HG03039 (cell line): ENCODE results near the gene CCNF.
"Not testable (repeated sequence)": the region's sequence is repeated elsewhere in the genome, so short reads cannot be mapped to it uniquely, and the experiment has no call there.

Source experiments
- ATAC-seq: cut with Tn5 transposase; IDR thresholded peaks from one replicate; pipeline ENCODE4 v1.9.1; 2021; ENCODE audit warnings: mild to moderate bottlenecking, moderate library complexity; ENCODE audit not compliant: unreplicated experiment

Gene CCNF

DNA sequence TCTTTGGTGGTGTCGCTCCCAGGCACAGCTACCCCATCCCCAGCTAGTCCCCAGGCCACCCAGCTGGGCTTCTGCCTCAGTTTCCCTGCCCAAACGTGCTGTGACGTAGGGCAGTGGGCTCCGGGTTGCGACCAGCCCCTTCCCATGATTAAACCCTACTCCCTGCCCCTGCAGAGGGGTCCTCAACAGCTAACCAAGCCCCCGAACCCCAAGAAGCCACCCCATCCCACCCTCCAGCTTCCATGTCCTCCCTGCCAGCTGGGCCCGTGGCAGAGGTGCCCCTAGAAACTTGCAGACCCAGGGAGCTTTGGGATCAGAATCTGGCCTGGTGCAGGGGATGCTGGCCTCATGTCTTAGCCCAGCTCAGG lies 41.0 kb downstream of the CCNF start:
- no peak for ATAC-seq

DNA sequence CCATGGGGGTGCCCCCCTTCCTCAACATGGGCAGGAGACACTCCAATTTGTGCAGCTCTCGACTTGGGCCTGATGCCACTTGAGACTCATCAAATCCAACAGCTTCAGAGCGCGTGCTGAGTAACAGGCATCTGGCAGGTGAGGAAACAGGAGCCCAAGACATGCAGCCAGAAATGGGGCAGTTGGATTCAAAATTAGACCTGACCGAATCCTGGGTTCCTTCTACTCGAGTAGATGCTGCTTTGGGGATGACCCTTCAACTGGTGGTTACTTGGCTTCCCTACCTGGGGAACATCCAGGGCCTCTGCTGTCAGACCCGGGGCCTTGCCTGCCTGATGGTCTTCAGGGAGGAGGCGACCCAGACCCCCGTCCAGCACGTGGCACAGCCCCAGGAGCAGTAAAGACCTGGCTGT lies 41.4 kb downstream of the CCNF start:
- ATAC-seq: no peak

DNA sequence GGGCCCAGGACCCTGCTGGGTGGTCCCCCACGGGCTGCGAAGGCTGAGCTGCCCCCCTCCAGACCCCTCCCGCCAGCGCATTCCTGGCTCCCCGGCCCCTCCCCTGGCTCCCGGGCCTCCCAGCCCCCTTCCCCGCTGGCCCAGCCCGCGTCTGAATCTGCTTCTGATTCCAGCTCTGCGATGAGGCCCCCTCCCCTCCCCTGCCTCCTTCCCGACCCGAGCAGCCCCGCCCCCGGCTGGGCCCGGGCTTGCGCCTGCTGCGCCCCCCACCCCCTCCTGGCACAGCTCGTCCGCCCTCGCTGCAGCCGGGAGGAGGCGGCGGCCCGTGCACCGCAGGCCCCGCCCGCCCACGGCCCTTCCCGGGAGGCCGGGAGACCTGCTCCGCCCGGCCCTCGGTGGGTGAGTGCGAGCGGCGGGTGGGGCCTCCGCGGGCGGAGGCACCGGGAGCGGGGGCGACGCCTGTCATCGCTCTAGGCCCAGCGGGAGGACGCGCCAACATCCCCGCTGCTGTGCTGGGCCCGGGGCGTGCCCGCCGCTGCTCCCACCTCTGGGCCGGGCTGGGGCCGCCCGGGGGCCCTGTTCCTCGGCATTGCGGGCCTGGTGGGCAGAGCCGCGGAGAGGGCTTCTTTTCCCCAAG lies 41.9 kb downstream of the CCNF start, which contains the start of gene NTN3:
Gene NTN3, plus strand, starts transcription at position 282 of the 637 bp plus-strand sequence. CDS start 405 bp downstream, outside the sequence.
- no peak for ATAC-seq

DNA sequence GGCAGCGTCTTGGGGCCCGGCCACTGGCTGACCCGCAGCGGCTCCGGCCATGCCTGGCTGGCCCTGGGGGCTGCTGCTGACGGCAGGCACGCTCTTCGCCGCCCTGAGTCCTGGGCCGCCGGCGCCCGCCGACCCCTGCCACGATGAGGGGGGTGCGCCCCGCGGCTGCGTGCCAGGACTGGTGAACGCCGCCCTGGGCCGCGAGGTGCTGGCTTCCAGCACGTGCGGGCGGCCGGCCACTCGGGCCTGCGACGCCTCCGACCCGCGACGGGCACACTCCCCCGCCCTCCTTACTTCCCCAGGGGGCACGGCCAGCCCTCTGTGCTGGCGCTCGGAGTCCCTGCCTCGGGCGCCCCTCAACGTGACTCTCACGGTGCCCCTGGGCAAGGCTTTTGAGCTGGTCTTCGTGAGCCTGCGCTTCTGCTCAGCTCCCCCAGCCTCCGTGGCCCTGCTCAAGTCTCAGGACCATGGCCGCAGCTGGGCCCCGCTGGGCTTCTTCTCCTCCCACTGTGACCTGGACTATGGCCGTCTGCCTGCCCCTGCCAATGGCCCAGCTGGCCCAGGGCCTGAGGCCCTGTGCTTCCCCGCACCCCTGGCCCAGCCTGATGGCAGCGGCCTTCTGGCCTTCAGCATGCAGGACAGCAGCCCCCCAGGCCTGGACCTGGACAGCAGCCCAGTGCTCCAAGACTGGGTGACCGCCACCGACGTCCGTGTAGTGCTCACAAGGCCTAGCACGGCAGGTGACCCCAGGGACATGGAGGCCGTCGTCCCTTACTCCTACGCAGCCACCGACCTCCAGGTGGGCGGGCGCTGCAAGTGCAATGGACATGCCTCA lies 42.6 kb downstream of the CCNF start:
- no peak for ATAC-seq

DNA sequence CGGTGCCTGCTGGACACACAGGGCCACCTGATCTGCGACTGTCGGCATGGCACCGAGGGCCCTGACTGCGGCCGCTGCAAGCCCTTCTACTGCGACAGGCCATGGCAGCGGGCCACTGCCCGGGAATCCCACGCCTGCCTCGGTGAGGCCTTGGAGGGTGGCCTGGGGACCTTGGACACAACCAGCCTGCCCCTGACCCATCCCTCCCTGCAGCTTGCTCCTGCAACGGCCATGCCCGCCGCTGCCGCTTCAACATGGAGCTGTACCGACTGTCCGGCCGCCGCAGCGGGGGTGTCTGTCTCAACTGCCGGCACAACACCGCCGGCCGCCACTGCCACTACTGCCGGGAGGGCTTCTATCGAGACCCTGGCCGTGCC lies 43.2 kb downstream of the CCNF start:
- no peak for ATAC-seq

DNA sequence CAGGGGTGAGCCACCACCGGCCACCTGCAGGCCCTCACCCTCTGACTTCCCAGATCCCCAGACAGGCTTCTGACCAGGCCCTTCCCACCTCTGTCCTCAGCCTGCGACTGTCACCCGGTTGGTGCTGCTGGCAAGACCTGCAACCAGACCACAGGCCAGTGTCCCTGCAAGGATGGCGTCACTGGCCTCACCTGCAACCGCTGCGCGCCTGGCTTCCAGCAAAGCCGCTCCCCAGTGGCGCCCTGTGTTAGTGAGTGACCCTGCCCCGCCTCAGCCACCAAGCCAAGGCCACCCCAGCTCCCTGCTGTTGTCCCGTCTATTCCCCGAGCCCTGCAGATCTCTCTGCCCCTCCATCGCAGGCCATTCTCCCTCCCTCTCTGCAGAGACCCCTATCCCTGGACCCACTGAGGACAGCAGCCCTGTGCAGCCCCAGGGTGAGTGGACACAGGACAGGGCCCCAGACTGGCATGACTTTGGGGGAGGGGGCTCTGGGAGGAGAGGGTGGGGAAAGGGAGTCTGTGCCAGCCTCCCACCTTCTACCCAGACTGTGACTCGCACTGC lies 43.7 kb downstream of the CCNF start:
- no peak for ATAC-seq

DNA sequence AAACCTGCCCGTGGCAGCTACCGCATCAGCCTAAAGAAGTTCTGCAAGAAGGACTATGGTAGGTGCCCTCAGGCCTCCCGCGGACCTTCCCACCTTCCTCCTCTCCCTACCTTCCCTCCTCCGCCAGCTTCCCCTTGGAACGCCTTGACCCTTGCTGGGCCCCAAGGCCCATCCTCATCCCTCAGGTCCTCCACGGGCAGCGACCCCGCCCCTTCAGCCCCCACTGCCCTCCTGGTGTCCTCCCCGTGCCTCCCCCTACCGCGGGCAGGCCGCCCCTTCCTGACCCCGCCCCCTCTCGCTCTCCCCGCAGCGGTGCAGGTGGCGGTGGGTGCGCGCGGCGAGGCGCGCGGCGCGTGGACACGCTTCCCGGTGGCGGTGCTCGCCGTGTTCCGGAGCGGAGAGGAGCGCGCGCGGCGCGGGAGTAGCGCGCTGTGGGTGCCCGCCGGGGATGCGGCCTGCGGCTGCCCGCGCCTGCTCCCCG lies 44.2 kb downstream of the CCNF start:
- ATAC-seq: no peak

DNA sequence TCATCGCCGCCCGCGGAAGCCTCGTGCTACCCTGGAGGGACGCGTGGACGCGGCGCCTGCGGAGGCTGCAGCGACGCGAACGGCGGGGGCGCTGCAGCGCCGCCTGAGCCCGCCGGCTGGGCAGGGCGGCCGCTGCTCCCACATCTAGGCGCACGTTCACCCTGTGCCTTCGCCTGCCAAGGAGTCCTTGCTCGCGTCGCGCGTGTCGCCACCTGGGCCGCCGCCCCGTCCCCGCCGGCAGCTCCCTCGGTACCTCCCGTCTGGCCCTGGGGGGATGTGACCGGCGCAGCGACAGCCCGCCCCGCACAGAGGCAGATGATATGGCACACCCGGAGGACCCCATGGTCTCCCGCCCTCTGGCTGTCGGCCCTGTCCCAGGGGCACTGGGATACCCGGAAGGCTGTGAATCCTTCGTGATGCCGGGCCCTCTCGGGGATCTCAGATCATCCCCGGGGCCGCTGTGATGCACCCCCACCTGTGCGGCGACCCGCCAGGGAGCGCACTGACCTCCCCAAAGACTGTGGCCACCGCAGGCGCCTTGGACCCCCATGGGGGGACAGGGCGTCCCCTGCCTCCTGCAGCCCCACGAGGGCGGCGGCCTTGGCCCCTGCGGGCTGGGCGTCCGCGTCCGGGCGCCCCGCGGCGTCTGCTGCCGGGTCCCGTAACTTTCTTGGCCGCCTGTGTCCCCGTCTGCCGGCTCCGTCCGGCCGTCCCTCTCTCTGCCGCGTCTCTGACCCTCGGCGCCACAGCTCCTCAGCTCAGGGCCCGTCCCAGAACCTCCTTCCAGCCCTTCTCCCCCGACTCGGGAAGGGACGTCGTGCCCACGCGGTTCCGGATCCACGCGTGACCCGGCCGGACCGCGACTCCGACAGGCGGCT lies 45.0 kb downstream of the CCNF start:
- no peak for ATAC-seq

DNA sequence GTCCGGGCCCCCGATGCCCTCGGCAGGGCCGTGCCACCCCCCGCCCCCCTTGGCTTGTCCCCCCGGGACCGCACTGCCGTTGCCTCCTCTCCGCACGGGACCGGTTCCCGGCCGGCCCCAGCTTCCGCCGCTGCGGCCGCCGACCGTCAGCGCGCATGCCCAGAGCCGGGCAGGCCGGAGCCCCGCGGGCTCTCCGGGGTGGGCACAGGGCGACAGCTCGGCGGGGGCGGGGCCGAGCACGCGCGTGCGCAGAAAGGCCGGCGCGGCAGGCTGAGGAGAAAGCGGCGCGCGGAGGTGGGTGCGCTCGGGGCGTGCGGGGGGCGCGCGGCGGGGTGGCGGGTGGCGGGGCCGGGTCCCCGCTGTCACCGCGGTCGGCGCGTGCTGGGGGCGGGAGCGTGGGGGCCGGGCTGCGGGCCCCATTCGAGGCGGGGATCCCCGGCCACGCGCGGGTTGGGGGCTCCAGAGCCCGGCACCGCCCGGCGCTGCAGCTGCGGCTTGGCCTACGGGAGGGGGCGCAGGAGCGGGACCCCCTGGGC lies 45.7 kb downstream of the CCNF start, which contains the start of gene TBC1D24:
Gene TBC1D24, plus strand, starts transcription at position 251 of the 536 bp plus-strand sequence. CDS start 21,022 bp downstream, outside the sequence.
- ATAC-seq: peak; percentile 66

DNA sequence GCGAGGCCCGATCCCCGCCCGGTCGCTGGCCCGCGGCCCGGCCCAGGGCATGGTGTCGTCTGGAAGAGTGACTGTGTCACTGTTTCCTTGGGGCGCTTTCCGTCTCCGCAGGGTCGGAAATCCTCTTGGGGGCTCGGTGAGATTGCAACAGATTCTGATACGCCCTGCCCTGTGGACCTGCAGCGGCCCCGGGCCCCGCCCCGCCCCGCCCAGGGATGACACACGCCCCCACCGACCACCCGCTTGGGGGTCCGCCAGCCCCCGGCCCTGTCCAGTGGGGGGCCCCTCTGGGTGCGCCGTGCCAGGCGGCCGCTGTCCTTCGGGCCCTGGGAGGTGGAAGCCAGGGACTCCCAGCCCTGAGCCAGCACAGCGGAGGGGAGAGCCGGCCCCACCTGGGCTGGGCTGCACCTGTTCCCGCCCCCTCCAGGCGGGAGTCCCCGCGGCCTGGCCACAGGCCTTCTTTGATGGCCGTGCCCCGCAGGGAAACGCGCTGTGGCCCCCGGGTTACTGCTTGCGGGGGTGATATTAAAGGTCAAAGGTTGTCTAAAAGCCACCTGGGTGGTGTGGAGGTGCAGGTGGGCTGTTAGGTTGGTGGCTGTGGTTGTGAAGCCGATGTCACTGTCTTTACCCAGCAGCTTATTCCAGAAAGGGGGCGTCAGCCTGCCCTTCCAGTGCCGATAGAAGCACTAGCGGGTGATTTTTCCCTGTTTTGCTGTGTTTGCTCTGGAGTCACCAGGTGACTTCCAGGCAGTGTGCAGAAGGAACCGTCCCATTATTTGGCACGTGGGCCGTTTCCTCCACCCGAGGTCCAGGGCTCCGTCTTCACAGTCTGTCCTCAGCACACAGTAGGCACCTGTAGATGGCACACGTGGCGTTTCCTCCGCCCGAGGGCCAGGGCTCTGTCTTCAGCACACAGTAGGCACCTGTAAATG lies 46.4 kb downstream of the CCNF start:
- ATAC-seq: no peak

DNA sequence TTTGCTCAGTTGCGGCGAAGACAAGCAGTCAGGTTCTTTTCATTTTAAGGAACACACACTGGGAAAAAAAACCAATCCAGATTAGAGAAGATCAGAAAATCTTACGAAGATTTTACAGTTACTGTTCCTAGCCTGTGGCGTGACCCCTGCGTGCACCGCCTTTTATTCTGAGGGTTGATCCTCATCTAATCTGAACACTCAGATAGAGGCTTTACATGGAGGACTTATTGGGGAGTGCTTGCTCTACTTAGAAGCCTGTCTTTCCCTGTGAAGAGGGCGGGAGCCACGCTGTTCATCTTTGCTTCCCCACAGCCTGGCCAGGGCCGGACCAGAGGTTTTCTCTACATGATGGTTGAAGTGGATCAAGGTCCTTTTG lies 47.1 kb downstream of the CCNF start:
- no peak for ATAC-seq

DNA sequence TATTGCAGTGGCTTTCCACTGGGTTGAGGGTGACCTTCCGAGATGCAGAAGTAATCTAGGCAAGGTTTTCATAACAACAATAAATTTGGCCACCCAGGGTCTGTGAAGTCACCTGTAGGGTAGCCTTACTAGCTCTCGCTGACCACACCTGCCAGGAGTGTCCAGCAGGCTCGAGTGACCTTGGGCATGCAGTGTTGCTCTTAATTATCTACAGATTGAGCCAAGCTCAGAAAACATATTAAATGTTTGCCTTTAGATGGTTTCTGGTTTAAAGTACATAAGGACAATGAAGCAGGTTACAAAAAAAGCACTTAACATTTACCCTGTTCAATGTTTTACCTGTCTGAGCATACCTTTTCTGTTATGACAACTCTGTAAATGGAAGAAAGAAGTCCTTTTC lies 47.5 kb downstream of the CCNF start:
- ATAC-seq: no peak

DNA sequence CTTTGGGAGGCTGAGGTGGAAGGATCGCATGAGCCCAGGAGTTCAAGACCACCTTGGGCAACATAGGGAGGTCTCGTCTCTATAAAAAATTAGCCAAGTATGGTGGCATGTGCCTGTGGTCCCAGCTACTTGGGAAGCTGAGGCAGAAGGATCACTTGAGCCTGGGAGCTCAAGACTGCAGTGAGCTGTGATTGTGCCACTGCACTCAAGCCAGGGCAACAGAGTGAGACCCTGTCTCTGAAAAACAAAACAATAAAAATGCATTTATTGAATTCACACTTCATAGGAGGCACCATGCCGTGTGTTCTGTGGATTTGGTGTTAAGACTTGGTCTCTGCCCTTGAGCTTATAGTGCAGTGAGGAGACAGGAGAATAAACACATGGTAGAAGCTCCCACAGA lies 48.1 kb downstream of the CCNF start:
- ATAC-seq: no peak

DNA sequence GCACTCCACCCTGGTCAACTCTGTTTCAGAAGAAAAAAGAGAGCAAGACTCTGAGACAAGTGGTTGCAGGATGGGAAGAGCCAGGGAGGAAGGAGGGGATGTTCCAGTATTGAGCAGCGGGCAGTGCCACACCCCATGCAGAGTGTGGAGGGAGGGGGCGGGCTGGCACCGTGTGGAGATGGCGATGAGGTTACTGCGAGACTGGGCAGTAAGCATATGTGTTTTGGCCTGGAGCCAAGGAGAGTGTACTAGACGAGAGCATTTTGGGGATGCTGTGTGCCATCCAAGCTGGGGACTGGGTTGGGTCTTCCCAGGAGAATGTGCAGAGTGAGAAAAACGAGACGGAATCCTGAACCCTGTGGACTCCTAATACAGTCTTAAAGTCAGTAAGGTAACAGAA lies 49.0 kb downstream of the CCNF start:
- no peak for ATAC-seq

DNA sequence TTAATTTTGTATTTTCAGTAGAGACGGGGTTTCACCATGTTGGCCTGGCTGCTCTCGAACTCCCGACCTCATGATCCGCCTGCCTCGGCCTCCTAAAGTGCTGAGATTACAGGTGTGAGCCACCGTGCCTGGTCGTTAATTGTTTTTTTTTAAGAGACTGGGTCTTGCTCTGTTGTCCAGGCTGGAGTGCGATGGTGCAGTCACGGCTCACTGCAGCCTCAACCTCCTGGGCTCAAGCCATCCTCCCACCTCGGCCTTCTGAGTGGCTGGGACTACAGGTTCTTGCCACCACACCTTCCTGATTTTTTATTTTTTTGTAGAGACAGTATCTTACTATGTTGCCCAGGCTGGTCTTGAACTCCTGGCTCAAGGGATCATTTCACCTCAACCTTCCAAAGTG lies 50.7 kb downstream of the CCNF start:
- ATAC-seq: not testable (repeated sequence)

DNA sequence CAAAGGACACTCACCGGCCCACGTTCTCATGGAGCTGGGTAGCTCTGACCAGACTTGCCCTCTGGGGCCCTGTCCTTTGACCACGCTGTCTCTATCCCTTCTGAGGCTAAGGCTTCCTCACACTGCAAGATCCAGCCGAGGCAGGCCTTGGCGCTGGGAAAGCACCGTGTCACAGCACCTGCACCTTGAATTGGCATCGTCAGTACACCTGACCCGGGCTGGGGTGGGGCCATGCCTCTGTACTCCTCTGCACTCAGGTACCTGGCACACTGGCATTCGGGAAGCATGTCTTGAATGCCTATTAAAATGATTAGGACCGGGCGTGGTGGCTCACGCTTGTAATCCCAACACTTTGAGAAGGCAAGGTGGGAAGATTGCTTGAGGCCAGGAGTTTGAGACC lies 51.7 kb downstream of the CCNF start:
- no peak for ATAC-seq

DNA sequence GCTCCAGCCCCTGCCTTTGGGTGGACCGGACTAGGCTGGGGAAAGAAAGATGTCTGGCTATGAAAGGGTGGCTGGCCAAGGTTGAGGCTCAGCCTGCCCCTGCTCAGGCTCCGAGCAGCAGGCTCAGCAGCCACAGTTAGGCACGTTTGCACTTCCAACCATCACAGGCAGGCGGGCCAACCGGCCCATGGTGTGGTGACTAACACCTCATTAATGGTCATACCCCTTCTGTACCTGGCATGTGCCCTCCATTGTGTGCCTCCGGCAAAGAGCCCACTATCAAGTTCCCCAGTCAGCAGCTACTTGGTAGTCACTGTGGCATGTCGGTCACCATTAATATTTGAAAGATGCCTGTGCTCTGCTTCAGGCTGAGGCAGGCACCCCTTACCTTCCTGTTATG lies 52.4 kb downstream of the CCNF start:
- ATAC-seq: no peak

DNA sequence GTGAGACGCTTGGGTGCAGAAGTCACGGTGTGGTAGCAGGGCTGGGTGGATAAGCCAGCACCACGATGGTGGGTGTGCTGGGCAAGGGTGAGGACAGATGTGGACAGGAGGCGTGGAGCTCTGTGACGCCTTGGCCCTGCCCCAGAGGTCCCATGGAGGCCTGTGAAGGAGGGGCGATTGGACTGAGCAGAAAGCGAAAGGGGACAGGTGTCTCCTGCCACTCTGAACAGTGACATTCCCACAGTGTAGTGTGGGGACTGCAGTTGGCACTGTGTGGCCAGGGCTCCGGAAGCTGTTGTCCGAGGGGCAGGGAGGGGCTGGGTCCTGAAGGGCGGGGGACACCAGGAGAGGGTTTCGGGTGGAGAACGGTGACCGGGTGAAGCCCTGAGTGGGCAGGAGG lies 53.0 kb downstream of the CCNF start:
- ATAC-seq: no peak

DNA sequence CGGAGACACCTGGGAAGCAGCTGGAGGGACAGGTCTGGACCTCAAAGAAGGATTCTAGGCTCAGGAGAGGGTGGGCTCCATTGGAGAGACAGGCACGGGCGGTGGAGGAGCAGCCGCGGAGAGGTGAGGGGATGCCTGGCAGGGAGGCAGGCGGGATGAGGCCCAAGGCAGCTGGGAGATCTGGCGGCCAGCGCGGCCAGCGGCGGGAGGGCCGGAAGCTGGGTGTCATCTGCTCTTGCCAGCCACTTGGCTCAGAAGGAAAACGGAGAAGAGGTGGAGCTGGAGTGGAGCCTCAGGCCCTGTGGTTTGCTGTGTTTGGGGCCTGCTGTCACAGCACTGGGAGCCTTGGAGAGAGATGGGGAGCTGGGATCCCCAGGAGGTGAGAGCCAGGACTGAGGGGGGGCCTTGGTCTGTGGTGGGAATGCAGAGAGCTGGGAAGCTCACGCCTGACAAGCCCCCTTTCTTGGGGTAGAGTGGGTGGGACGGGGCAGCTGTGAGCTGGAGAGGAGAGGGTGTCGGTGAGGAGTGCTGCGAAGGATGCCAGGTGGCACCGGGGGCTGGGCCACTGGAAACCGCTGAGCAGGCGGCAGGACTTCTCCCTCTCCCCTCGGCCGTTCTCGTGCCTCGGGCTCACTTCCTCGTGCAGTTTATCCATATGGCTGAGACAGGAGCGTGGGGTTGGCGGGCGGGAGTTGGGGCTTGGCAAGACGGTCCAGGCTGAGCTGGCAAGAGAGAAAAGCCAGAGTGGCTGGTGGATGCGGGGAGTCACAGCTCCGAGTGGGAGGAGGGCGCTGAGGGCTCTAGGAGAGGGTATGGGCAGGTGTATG lies 53.7 kb downstream of the CCNF start:
- no peak for ATAC-seq
